ENCODE measurements around the gene FLNA. TPM values are rescaled to one million over a fixed set of nuclear protein-coding genes. Genes with fewer than 3 reads are reported as not detected.
A peak's percentile ranks its signal among the peaks of the same experiment; 100 is the strongest.

FLNA gene
- total RNA-seq, 1 donor = 933 TPM

GRCh38 chrX:154384284-154384892 is 10.0 kb upstream of the FLNA start:
- Histone ChIP-seq H3K4me1 (ENCODE audit: insufficient read depth, low read length) (peaks cover 18% of the 10 kb centered on the region), H3K27me3 (ENCODE audit: insufficient read depth, low read length) (no peaks in the 10 kb centered on the region), H3K4me3 (ENCODE audit: low read length) (no peak overlapping the region), H3K9me3 (ENCODE audit: low read depth, low read length) (no peaks in the 10 kb centered on the region)

- Histone ChIP-seq H3K4me3 (ENCODE audit: low read length) (no peak overlapping the region), H3K9me3 (ENCODE audit: low read depth, low read length) (no peaks in the 10 kb centered on the region), H3K4me1 (ENCODE audit: insufficient read depth, low read length) (peaks cover 18% of the 10 kb centered on the region), H3K27me3 (ENCODE audit: insufficient read depth, low read length) (no peaks in the 10 kb centered on the region)
Measured at GRCh38 chrX:154383359-154384283, 9.2 kb upstream of the FLNA start.

GRCh38 chrX:154382483-154383069 is 8.1 kb upstream of the FLNA start:
- Histone ChIP-seq H3K4me3 (ENCODE audit: low read length) (no peak overlapping the region), H3K27me3 (ENCODE audit: insufficient read depth, low read length) (no peaks in the 10 kb centered on the region), H3K4me1 (ENCODE audit: insufficient read depth, low read length) (peaks cover 24% of the 10 kb centered on the region), H3K9me3 (ENCODE audit: low read depth, low read length) (no peaks in the 10 kb centered on the region)

- Histone ChIP-seq H3K9me3 (ENCODE audit: low read depth, low read length) (no peaks in the 10 kb centered on the region), H3K27me3 (ENCODE audit: insufficient read depth, low read length) (no peaks in the 10 kb centered on the region), H3K4me1 (ENCODE audit: insufficient read depth, low read length) (peaks cover 28% of the 10 kb centered on the region), H3K4me3 (ENCODE audit: low read length) (no peak overlapping the region)
Measured at GRCh38 chrX:154381271-154381670, 6.8 kb upstream of the FLNA start.

- Histone ChIP-seq H3K27me3 (ENCODE audit: insufficient read depth, low read length) (no peaks in the 10 kb centered on the region), H3K4me3 (ENCODE audit: low read length) (no peak overlapping the region), H3K4me1 (ENCODE audit: insufficient read depth, low read length) (peaks cover 28% of the 10 kb centered on the region), H3K9me3 (ENCODE audit: low read depth, low read length) (no peaks in the 10 kb centered on the region)
Measured at GRCh38 chrX:154380787-154381186, 6.4 kb upstream of the FLNA start.

- peaks cover 28% of the 10 kb centered on the region for H3K4me1 ChIP-seq (ENCODE audit: insufficient read depth, low read length)
- H3K9me3 ChIP-seq (ENCODE audit: low read depth, low read length) = no peaks in the 10 kb centered on the region
- no peaks in the 10 kb centered on the region for H3K27me3 ChIP-seq (ENCODE audit: insufficient read depth, low read length)
- H3K4me3 ChIP-seq (ENCODE audit: low read length) = peak overlapping the region; percentile 65
Measured at GRCh38 chrX:154380153-154380552, 5.7 kb upstream of the FLNA start.

GRCh38 chrX:154379569-154379951 is 5.1 kb upstream of the FLNA start:
- Histone ChIP-seq H3K4me1 (ENCODE audit: insufficient read depth, low read length) (peaks cover 31% of the 10 kb centered on the region), H3K4me3 (ENCODE audit: low read length) (peak overlapping the region; percentile 65), H3K9me3 (ENCODE audit: low read depth, low read length) (no peaks in the 10 kb centered on the region), H3K27me3 (ENCODE audit: insufficient read depth, low read length) (no peaks in the 10 kb centered on the region)

GRCh38 chrX:154378799-154379568 is 4.5 kb upstream of the FLNA start, which contains the start of gene EMD:
Gene EMD, plus strand, starts transcription at chrX:154379295. Its CDS starts 190 bp downstream, at chrX:154379485.
- Histone ChIP-seq H3K9me3 (ENCODE audit: low read depth, low read length) (no peaks in the 10 kb centered on the region), H3K27me3 (ENCODE audit: insufficient read depth, low read length) (no peaks in the 10 kb centered on the region), H3K4me3 (ENCODE audit: low read length) (peak within 1 kb of the TSS; percentile 65), H3K4me1 (ENCODE audit: insufficient read depth, low read length) (peaks cover 29% of the 10 kb centered on the region)

GRCh38 chrX:154378059-154378798 is 3.8 kb upstream of the FLNA start:
- no peaks in the 10 kb centered on the region for H3K9me3 ChIP-seq (ENCODE audit: low read depth, low read length)
- peak overlapping the region; percentile 28 for H3K4me3 ChIP-seq (ENCODE audit: low read length)
- no peaks in the 10 kb centered on the region for H3K27me3 ChIP-seq (ENCODE audit: insufficient read depth, low read length)
- H3K4me1 ChIP-seq (ENCODE audit: insufficient read depth, low read length) = peaks cover 37% of the 10 kb centered on the region

- no peak overlapping the region for H3K4me3 ChIP-seq (ENCODE audit: low read length)
- H3K9me3 ChIP-seq (ENCODE audit: low read depth, low read length) = no peaks in the 10 kb centered on the region
- peaks cover 51% of the 10 kb centered on the region for H3K4me1 ChIP-seq (ENCODE audit: insufficient read depth, low read length)
- no peaks in the 10 kb centered on the region for H3K27me3 ChIP-seq (ENCODE audit: insufficient read depth, low read length)
Measured at GRCh38 chrX:154376774-154377173, 2.3 kb upstream of the FLNA start.

GRCh38 chrX:154375156-154375504 is 696 bp upstream of the FLNA start:
- H3K27me3 ChIP-seq (ENCODE audit: insufficient read depth, low read length) = no peaks in the 10 kb centered on the region
- no peaks in the 10 kb centered on the region for H3K9me3 ChIP-seq (ENCODE audit: low read depth, low read length)
- H3K4me1 ChIP-seq (ENCODE audit: insufficient read depth, low read length) = peaks cover 44% of the 10 kb centered on the region
- H3K4me3 ChIP-seq (ENCODE audit: low read length) = no peak overlapping the region

- peaks cover 39% of the 10 kb centered on the region for H3K4me1 ChIP-seq (ENCODE audit: insufficient read depth, low read length)
Measured at GRCh38 chrX:154373340-154374306, 811 bp downstream of the FLNA start.

GRCh38 chrX:154372612-154373022 is 1.8 kb downstream of the FLNA start:
- peaks cover 42% of the 10 kb centered on the region for H3K4me1 ChIP-seq (ENCODE audit: insufficient read depth, low read length)
- H3K4me3 ChIP-seq (ENCODE audit: low read length) = no peak overlapping the region
- H3K9me3 ChIP-seq (ENCODE audit: low read depth, low read length) = no peaks in the 10 kb centered on the region
- H3K27me3 ChIP-seq (ENCODE audit: insufficient read depth, low read length) = no peaks in the 10 kb centered on the region

More at GRCh38 chrX:154373340-154374306, 811 bp downstream of the FLNA start:
- no peaks in the 10 kb centered on the region for H3K27me3 ChIP-seq (ENCODE audit: insufficient read depth, low read length)
- no peak overlapping the region for H3K4me3 ChIP-seq (ENCODE audit: low read length)
- no peaks in the 10 kb centered on the region for H3K9me3 ChIP-seq (ENCODE audit: low read depth, low read length)

All from mononuclear cell (primary cell).